CD1c-positive myeloid dendritic cell (primary cell): ENCODE data around the gene CAMSAP1.
A peak's percentile ranks its signal among the peaks of the same experiment; 100 is the strongest.
"Not testable (repeated sequence)": the region's sequence is repeated elsewhere in the genome, so short reads cannot be mapped to it uniquely, and the experiment has no call there.

Source experiments
- DNase-seq: peaks from one replicate; pipeline ENCODE4 v3.0.0-alpha.2; 2016; ENCODE audit errors: extremely low spot score

The CAMSAP1 gene

GRCh38 chr9:135921749-135922310 lies 14.5 kb upstream of the CAMSAP1 start:
- no peak for DNase-seq

- no peak for DNase-seq
These were observed 13.7 kb upstream of the CAMSAP1 start for GRCh38 chr9:135920973-135921585.

- no peak for DNase-seq
These were observed 13.0 kb upstream of the CAMSAP1 start for GRCh38 chr9:135920256-135920930.

GRCh38 chr9:135919318-135919890 lies 12.1 kb upstream of the CAMSAP1 start:
- no peak for DNase-seq

GRCh38 chr9:135916227-135916626 lies 8.9 kb upstream of the CAMSAP1 start:
- DNase-seq, result not testable (repeated sequence)

- DNase-seq, result no peak
These were observed 7.6 kb upstream of the CAMSAP1 start for GRCh38 chr9:135914921-135915320.

- not testable (repeated sequence) for DNase-seq
These were observed 3.9 kb upstream of the CAMSAP1 start for GRCh38 chr9:135911233-135911632.

GRCh38 chr9:135910757-135911156 lies 3.4 kb upstream of the CAMSAP1 start:
- DNase-seq, result no peak

- peak; percentile 59 for DNase-seq
These were observed 2.9 kb upstream of the CAMSAP1 start for GRCh38 chr9:135910216-135910615.

- peak; percentile 43 for DNase-seq
These were observed 2.0 kb upstream of the CAMSAP1 start for GRCh38 chr9:135909371-135909770.

- peak; percentile 54 for DNase-seq
These were observed 1.4 kb upstream of the CAMSAP1 start for GRCh38 chr9:135908754-135909204.

- peak; percentile 59 for DNase-seq
These were observed 877 bp upstream of the CAMSAP1 start for GRCh38 chr9:135908093-135908753.

GRCh38 chr9:135907006-135907430 lies 328 bp downstream of the CAMSAP1 start:
- DNase-seq, result peak; percentile 52

- peak; percentile 71 for DNase-seq
These were observed 898 bp downstream of the CAMSAP1 start for GRCh38 chr9:135906291-135907005.

- DNase-seq, result peak; percentile 79
These were observed 1.7 kb downstream of the CAMSAP1 start for GRCh38 chr9:135905380-135906258.

GRCh38 chr9:135903786-135904520 lies 3.4 kb downstream of the CAMSAP1 start:
- no peak for DNase-seq

- no peak for DNase-seq
These were observed 4.0 kb downstream of the CAMSAP1 start for GRCh38 chr9:135903358-135903656.

- DNase-seq, result peak; percentile 20
These were observed 4.5 kb downstream of the CAMSAP1 start for GRCh38 chr9:135902655-135903357.

- no peak for DNase-seq
These were observed 5.5 kb downstream of the CAMSAP1 start for GRCh38 chr9:135901826-135902225.
